DND-41 (cell line): ENCODE measurements around the gene IFT25.

Experiments used
- ATAC-seq: fragments of 200-7000 bp; cut with Tn5 transposase; 3 replicates; pipeline ENCODE4 v1.9.1; 2021; ENCODE audit warnings: low read depth; ENCODE audit not compliant: insufficient read depth
- DNase-seq: peaks from one replicate; pipeline ENCODE4 v3.0.0-alpha.2; 2020
- H2AFZ ChIP-seq: 2 replicates; pipeline ENCODE4 v1.6.0; 2012; ENCODE audit warnings: low read depth, low read length
- H3K27ac ChIP-seq: 2 replicates; pipeline ENCODE4 v1.5.1; 2012; ENCODE audit warnings: low read length, inconsistent platforms
- H3K27me3 ChIP-seq: fragments of 200-600 bp; sonication (generic); 2 replicates; pipeline ENCODE4 v1.6.0; 2012; ENCODE audit warnings: low read length, mild to moderate bottlenecking, inconsistent platforms; ENCODE audit not compliant: insufficient read depth, poor library complexity
- H3K36me3 ChIP-seq: 2 replicates; pipeline ENCODE4 v1.5.1; 2012; ENCODE audit warnings: low read length, inconsistent platforms; ENCODE audit not compliant: insufficient read depth
- H3K4me1 ChIP-seq: 2 replicates; pipeline ENCODE4 v1.5.1; 2012; ENCODE audit warnings: mild to moderate bottlenecking, low read length; ENCODE audit not compliant: insufficient read depth
- H3K4me2 ChIP-seq: 2 replicates; pipeline ENCODE4 v1.6.0; 2012; ENCODE audit warnings: mild to moderate bottlenecking, moderate library complexity, low read length, inconsistent platforms; ENCODE audit not compliant: insufficient read depth
- H3K4me3 ChIP-seq, 2 experiments: fragments of 200-600 bp in 1 of 2; shearing (Covaris generic) in 1 of 2; 2 replicates each; pipeline ENCODE4 v1.5.1; 2012 to 2016; ENCODE audit warnings: inconsistent platforms in 2 of 2, low read length in 2 of 2, mild to moderate bottlenecking in 2 of 2, low read depth in 1 of 2, moderate library complexity in 1 of 2
- H3K79me2 ChIP-seq: 2 replicates; pipeline ENCODE4 v1.6.0; 2012; ENCODE audit warnings: low read length, inconsistent platforms; ENCODE audit not compliant: insufficient read depth
- H3K9ac ChIP-seq: 2 replicates; pipeline ENCODE4 v1.6.0; 2012; ENCODE audit warnings: low read depth, mild to moderate bottlenecking, inconsistent platforms, low read length, moderate library complexity
- H3K9me3 ChIP-seq: 2 replicates; pipeline ENCODE4 v1.5.1; 2012; ENCODE audit warnings: low read length, moderate library complexity, mild to moderate bottlenecking, inconsistent platforms; ENCODE audit not compliant: insufficient read depth, severe bottlenecking
- H4K20me1 ChIP-seq: 2 replicates; pipeline ENCODE4 v1.6.0; 2012; ENCODE audit warnings: low read length; ENCODE audit not compliant: insufficient read depth
- CTCF ChIP-seq: IDR thresholded peaks from 2 replicates; pipeline ENCODE4 v1.5.1; 2012; ENCODE audit warnings: borderline replicate concordance, low read length, moderate library complexity, mild to moderate bottlenecking; ENCODE audit not compliant: poor library complexity, severe bottlenecking; ENCODE audit errors: extremely low read depth
- EZH2 ChIP-seq: IDR thresholded peaks from 3 replicates; pipeline ENCODE4 v1.6.1; 2012; ENCODE audit warnings: borderline replicate concordance, low read depth, mild to moderate bottlenecking, moderate library complexity, low read length, inconsistent platforms; ENCODE audit not compliant: severe bottlenecking

Gene IFT25

DNA sequence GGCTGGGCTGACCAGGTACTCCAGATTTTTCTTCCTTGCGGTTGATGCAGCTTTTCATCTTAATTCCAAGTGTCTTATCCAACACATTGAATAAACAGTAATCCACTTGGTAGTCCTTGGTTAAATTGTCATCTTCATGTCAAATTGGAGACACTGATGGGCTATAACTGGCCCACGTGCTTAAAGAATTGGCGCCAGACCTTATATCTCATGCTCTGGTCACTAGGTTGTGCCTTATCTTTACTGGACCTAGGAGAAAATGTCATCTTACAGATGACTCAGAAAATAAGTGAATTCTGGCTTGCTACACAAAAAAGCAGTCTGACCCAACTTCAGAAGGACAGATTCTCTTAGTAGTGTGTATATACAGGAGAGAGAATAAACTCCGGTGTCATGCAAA is 16.9 kb upstream of the IFT25 start:
- H3K4me1 ChIP-seq: no peaks in the 10 kb centered on the region
- no peak overlapping the region for H3K27ac ChIP-seq
- no peaks in the 10 kb centered on the region for H3K9me3 ChIP-seq
- peaks cover 79% of the 10 kb centered on the region for H3K36me3 ChIP-seq
- no peak overlapping the region for H2AFZ ChIP-seq
- no peaks in the 10 kb centered on the region; the same call in 1 of the 2 replicates for H4K20me1 ChIP-seq
- H3K4me2 ChIP-seq: no peak overlapping the region
- H3K4me3 ChIP-seq: no peak overlapping the region
- ATAC-seq: no peak
- H3K9ac ChIP-seq: no peak overlapping the region
- H3K27me3 ChIP-seq: no peaks in the 10 kb centered on the region
- no peak for DNase-seq
- H3K79me2 ChIP-seq: no peaks in the 10 kb centered on the region
- TF ChIP-seq EZH2 (no peak), CTCF (no peak)

DNA sequence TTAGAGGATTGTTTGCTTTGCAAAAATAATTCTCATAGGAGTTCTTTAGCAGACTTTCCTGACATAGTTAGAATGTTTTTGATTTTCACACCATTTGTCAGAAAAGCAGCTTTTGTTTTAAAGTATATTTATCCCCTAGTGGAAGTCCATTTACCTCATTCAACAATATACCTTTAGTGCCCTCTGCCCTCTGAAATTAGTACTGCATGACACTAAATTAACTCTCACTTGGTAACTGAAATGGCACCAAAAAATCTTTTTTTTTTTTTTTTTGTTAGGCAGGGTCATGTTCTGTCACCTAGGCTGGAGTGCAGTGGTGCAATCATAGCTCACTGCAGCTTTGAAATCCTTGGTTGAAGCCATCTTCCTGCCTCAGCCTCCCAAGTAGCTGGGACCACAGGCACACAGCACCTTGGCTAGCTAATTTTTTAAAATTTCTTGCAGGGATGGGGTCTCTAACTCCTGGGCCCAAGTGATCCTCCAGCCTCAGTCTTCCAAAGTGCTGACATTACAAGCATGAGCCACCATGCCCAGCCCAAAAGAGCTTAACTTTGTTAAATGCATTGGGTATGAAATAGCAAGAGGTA is 14.3 kb upstream of the IFT25 start:
- Histone ChIP-seq H3K4me2 (no peak overlapping the region), H3K9ac (no peak overlapping the region), H3K27me3 (no peaks in the 10 kb centered on the region), H3K4me1 (no peaks in the 10 kb centered on the region), H2AFZ (no peak overlapping the region), H3K9me3 (no peaks in the 10 kb centered on the region), H3K79me2 (no peaks in the 10 kb centered on the region), H3K27ac (no peak overlapping the region), H3K4me3 (no peak overlapping the region), H4K20me1 (no peaks in the 10 kb centered on the region; the same call in 1 of the 2 replicates), H3K36me3 (peaks cover 80% of the 10 kb centered on the region)
- DNase-seq: no peak
- peak; percentile 69 for TF ChIP-seq CTCF
- no peak for TF ChIP-seq EZH2
- peak; percentile 59; the same call in 2 of the 3 replicates for ATAC-seq

DNA sequence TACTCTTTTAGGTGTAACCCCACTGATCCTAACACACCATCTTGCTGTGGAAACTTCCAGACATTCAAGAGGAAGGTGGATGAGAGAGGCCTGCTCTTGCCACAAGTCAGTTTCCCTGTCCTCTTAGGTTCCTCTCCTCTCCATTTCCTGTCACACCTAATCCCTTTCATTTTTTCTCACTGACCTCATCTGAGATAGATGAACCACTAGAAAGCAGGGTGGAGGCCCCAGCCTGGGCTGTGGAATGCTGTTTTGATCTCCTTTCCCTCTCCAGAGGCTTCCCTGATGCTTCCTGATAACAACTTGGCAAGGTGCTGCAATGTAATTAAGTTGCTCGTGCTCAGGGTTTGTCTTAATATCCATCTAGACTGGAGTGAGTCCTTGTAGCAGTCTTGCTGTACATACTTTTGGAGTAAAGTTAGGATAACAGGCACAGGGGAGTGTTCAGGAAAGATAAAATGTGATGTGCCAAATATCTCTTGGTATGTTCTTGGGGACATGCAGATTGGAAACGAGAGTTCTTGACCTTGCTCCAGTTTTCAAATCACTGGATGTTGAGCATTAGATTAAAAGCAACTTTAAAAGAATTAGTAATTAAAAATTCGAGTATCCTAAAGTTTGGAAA is 11.8 kb upstream of the IFT25 start:
- no peaks in the 10 kb centered on the region for H3K9me3 ChIP-seq
- peak; percentile 49; the same call in 2 of the 3 replicates for ATAC-seq
- H3K79me2 ChIP-seq: no peaks in the 10 kb centered on the region
- no peak for DNase-seq
- no peak overlapping the region for H3K4me3 ChIP-seq
- peaks cover 80% of the 10 kb centered on the region for H3K36me3 ChIP-seq
- H3K9ac ChIP-seq: no peak overlapping the region
- H3K4me1 ChIP-seq: no peaks in the 10 kb centered on the region
- H3K27me3 ChIP-seq: no peaks in the 10 kb centered on the region
- H3K4me2 ChIP-seq: no peak overlapping the region
- no peak overlapping the region for H2AFZ ChIP-seq
- TF ChIP-seq EZH2 (no peak), CTCF (no peak)
- H3K27ac ChIP-seq: no peak overlapping the region
- H4K20me1 ChIP-seq: no peaks in the 10 kb centered on the region
